Pancreas (tissue), 10 donors: ENCODE results near the gene INPP4B. TPM values are rescaled to one million over a fixed set of nuclear protein-coding genes. Genes with fewer than 3 reads are reported as not detected.

Experiments
- ATAC-seq, 4 donors: fragments of 200-7000 bp; cut with Tn5 transposase; one replicate each; pipeline versions ENCODE4 v1.8.0 to v1.9.1; 2020; ENCODE audit warnings: mild to moderate bottlenecking in 4 of 4, moderate library complexity in 4 of 4
- DNase-seq, 6 donors: peaks; one replicate each; pipeline ENCODE4 v3.0.0-alpha.2; 2020
- FAIRE-seq: peaks from 2 replicates; lab custom pipeline; 2012; peaks lifted over from hg19 to GRCh38; lab: Jason Lieb, UNC
- H3K27ac ChIP-seq, 4 donors: fragments of 200-600 bp; sonication (generic); 1 replicate in 3 of 4; 2 replicates in 1 of 4; pipeline versions ENCODE4 v1.5.0 to v1.8.0; 2020
- H3K27me3 ChIP-seq, 4 donors: fragments of 200-600 bp; one replicate each; pipeline ENCODE4 v1.8.0; 2021
- H3K36me3 ChIP-seq, 3 donors: fragments of 200-600 bp; sonication (generic) in 1 of 3; one replicate each; pipeline versions ENCODE4 v1.5.0 to v1.8.0; 2020 to 2021
- H3K4me1 ChIP-seq, 3 donors: fragments of 200-600 bp; one replicate each; pipeline ENCODE4 v1.8.0; 2021
- H3K4me3 ChIP-seq, 4 donors: fragments of 200-600 bp; sonication (generic) in 2 of 4; one replicate each; pipeline versions ENCODE4 v1.5.0 to v1.8.0; 2020 to 2021
- H3K9me3 ChIP-seq, 4 donors: fragments of 200-600 bp; one replicate each; pipeline ENCODE4 v1.8.0; 2021
- CTCF ChIP-seq, 4 donors: fragments of 200-600 bp; sonication (generic) in 3 of 4; IDR thresholded peaks; one replicate each; pipeline versions ENCODE4 v1.5.0 to v1.8.0; 2021; ENCODE audit warnings: antibody characterized with exemption in 4 of 4
- WGBS, 2 donors: extraction: QIAGEN DNeasy Blood & Tissue Kit; methylation state at CpG; one replicate each; pipeline ENCODE4 v1.1.7; 2013; 5-methylcytosine and 5-hydroxymethylcytosine counted together
- intact Hi-C, 3 donors: fragments of 100-400 bp; cut with DNase I; formaldehyde crosslinking; loops; one replicate each; pipeline versions ENCODE4 v1.11.1 to v1.14.2; 2022
- polyA plus RNA-seq, 2 donors: library from polyadenylated mRNA; stranded (reverse); fragments of 200-250 nt; gene quantifications; one replicate each; pipeline ENCODE4 v1.2.3, GENCODE V29; 2013
- total RNA-seq, 6 donors: library from RNA; stranded (reverse); fragmentation: NEBNext Ultra II Directional in 4 of 6; extraction: Animal tissue kit (Norgen Biotek cat#: 25700) in 4 of 6; gene quantifications; one replicate each; pipeline versions ENCODE4 v1.2.1 to v1.2.4, GENCODE V29; 2021 to 2023
- donor health status: healthy with polysubstance abuse.
- donor health status: DM: no; HTN: no; CAD: no; lungs with moderate emphysema.
- donor health status: DM: no; HTN: no; CAD: no.
- donor health status: control.
- donor health status: control.
- donor health status: Bipolar disorder and iron deficiency.
- donor health status: DM: yes; HTN: yes; CAD: no.
- donor health status: DM: no; HTN: no; CAD: no.
- donor health status: DM: no; HTN: no; CAD: no.
- donor health status: DM: yes; HTN: yes; CAD: no.

Gene INPP4B
- total and polyA plus RNA-seq, 8 donors, result 1.2 to 12.9 (median 5.5) TPM

GRCh38 chr4:142706381-142706780 is 139.7 kb downstream of the INPP4B start:
- Histone ChIP-seq H3K27me3 (no peaks in the 10 kb centered on the region), H3K4me3 (no peak overlapping the region), H3K4me1 (no peaks in the 10 kb centered on the region), H3K36me3 (no peaks in the 10 kb centered on the region), H3K9me3 (no peaks in the 10 kb centered on the region), H3K27ac (no peak overlapping the region)
- TF ChIP-seq CTCF (IDR thresholded peaks at IDR 0.05), result no peak
- intact Hi-C loops, result loop anchor here in 1 of 3 donors (10.0 kb wide), 1 partner anchor 352 kb away; no protein-coding TSS in a partner anchor
- DNase-seq (no peak), FAIRE-seq (no peak), ATAC-seq (no peak)
- 63 to 67% methylated on average over 1 of the region's 1 CpG for WGBS, 2 donors

DNA sequence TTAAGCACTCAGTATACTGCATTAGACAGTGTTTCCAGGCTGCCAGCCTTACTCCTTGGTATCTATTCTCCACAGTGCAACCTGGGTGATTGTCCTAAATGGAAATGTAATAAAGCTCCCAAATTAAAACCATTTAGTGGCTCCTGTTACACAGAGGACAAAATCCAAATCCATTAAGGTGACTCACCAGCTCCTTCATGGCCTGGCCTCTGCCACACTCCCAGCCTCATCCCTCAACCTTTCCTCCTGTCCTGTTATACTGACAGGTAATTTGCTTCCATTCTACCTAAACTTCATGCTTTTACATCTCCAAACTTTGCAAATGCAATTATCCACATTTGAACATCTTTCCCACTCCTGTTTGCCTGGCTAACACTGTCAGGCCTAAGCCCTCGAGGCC is 140.3 kb downstream of the INPP4B start:
- Histone ChIP-seq H3K27me3 (no peaks in the 10 kb centered on the region), H3K4me1 (no peaks in the 10 kb centered on the region), H3K36me3 (no peaks in the 10 kb centered on the region), H3K9me3 (no peaks in the 10 kb centered on the region), H3K27ac (no peak overlapping the region), H3K4me3 (no peak overlapping the region)
- WGBS, 2 donors, result 74 to 89% methylated on average over 1 of the region's 1 CpG
- TF ChIP-seq CTCF (IDR thresholded peaks at IDR 0.05), result no peak
- DNase-seq (no peak), FAIRE-seq (no peak), ATAC-seq (no peak)
- intact Hi-C loops, result loop anchor here in 1 of 3 donors (10.0 kb wide), 1 partner anchor 351 kb away; no protein-coding TSS in a partner anchor

GRCh38 chr4:142703694-142704309 is 142.3 kb downstream of the INPP4B start:
- no peak for DNase-seq

DNA sequence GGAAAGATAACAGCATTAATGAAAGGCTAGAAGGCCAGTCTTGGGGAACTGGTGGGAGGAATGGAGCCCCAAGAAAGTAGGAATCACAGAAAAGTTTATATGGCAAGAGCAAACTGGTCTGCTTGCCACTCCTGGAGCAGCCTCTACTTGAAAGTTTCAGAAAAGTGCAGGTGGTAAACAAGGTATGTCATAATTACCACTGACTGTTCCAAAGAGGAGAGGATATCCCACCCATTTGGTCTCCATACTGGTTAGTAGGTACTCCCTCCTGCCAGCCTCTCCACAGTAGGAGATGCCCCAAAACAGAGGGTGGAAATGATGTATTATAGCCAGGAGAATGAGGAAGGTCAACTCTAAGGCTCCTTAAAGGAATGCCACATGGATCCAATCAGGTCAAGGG is 145.1 kb downstream of the INPP4B start:
- ATAC-seq (no peak), DNase-seq (no peak), FAIRE-seq (no peak)
- TF ChIP-seq CTCF (IDR thresholded peaks at IDR 0.05), result no peak
- Histone ChIP-seq H3K27ac (no peak overlapping the region), H3K4me1 (no peaks in the 10 kb centered on the region), H3K27me3 (no peaks in the 10 kb centered on the region), H3K9me3 (no peaks in the 10 kb centered on the region), H3K36me3 (no peaks in the 10 kb centered on the region), H3K4me3 (no peak overlapping the region)
- intact Hi-C loops, result loop anchor here in 1 of 3 donors (10.0 kb wide), 1 partner anchor 346 kb away; no protein-coding TSS in a partner anchor

More at GRCh38 chr4:142703694-142704309, 142.3 kb downstream of the INPP4B start:
- no peak for TF ChIP-seq CTCF (IDR thresholded peaks at IDR 0.05)
- 70 to 75% methylated on average over 4 of the region's 4 CpGs for WGBS, 2 donors
- FAIRE-seq (no peak), ATAC-seq (no peak)
- intact Hi-C loops, result loop anchor here in 1 of 3 donors (10.0 kb wide), 1 partner anchor 349 kb away; no protein-coding TSS in a partner anchor
- H3K27me3 ChIP-seq, result no peaks in the 10 kb centered on the region
- H3K9me3 ChIP-seq, result no peaks in the 10 kb centered on the region
- no peaks in the 10 kb centered on the region for H3K36me3 ChIP-seq
- H3K4me1 ChIP-seq, result no peaks in the 10 kb centered on the region
- H3K4me3 ChIP-seq, result no peak overlapping the region
- H3K27ac ChIP-seq, result no peak overlapping the region

DNA sequence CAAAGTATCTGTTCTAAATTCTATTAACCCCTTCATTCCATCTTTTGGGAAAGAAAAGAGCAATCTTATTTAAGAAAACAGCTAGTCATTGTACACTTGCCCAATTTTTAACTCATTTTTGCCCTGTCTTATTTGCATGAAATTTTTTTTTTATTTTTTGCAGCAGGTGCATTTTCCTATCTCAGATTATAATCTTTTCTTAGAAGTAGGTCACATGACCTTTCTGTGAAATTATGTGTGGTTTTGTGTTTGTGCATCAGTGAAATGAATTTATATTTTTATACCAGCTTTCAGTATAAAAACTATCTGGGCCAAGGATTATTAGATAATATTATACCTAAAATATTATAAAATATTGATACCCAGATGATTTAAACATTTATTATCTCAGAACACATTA is 145.6 kb downstream of the INPP4B start:
- no peaks in the 10 kb centered on the region for H3K9me3 ChIP-seq
- ATAC-seq, result no peak
- no peak for FAIRE-seq
- H3K27me3 ChIP-seq, result no peaks in the 10 kb centered on the region
- H3K36me3 ChIP-seq, result no peaks in the 10 kb centered on the region
- no peak for DNase-seq
- intact Hi-C loops, result loop anchor here in 1 of 3 donors (10.0 kb wide), 1 partner anchor 346 kb away; no protein-coding TSS in a partner anchor
- TF ChIP-seq CTCF (IDR thresholded peaks at IDR 0.05), result no peak
- H3K4me1 ChIP-seq, result no peaks in the 10 kb centered on the region
- H3K4me3 ChIP-seq, result no peak overlapping the region
- H3K27ac ChIP-seq, result no peak overlapping the region
